Stimulated activated CD4-positive, alpha-beta T cell treated with anti-CD3 and anti-CD28 coated beads, Interleukin-4, amount 100 ng/mL, for 48 hours (primary cell): ENCODE data around the gene RGS6.
A peak's percentile ranks its signal among the peaks of the same experiment; 100 is the strongest.

Experiments
- DNase-seq, 2 donors: peaks; one replicate each; pipeline ENCODE4 v3.0.0-alpha.2; 2020; ENCODE audit warnings: low read depth in 2 of 2

RGS6 gene

GRCh38 chr14:72402377-72402772, 470.1 kb downstream of the RGS6 start:
- no peak for DNase-seq

- DNase-seq = no peak
Observed at GRCh38 chr14:72404106-72404774, 472.0 kb downstream of the RGS6 start.

- no peak for DNase-seq
Observed at GRCh38 chr14:72404998-72405397, 472.8 kb downstream of the RGS6 start.

- DNase-seq = no peak
Observed at GRCh38 chr14:72408020-72408419, 475.8 kb downstream of the RGS6 start.

- no peak for DNase-seq
Observed at GRCh38 chr14:72409047-72409446, 476.8 kb downstream of the RGS6 start.

- no peak for DNase-seq
Observed at GRCh38 chr14:72416081-72416849, 484.0 kb downstream of the RGS6 start.

- DNase-seq = no peak
Observed at GRCh38 chr14:72416892-72417291, 484.7 kb downstream of the RGS6 start.

GRCh38 chr14:72418806-72419205, 486.6 kb downstream of the RGS6 start:
- no peak for DNase-seq

GRCh38 chr14:72419226-72419775, 487.1 kb downstream of the RGS6 start:
- no peak for DNase-seq

GRCh38 chr14:72420749-72421474, 488.7 kb downstream of the RGS6 start:
- peak; percentile 54 to 85 for DNase-seq

- DNase-seq = no peak
Observed at GRCh38 chr14:72423957-72424356, 491.7 kb downstream of the RGS6 start.

GRCh38 chr14:72430457-72430856, 498.2 kb downstream of the RGS6 start:
- no peak for DNase-seq

- DNase-seq = no peak
Observed at GRCh38 chr14:72432748-72433147, 500.5 kb downstream of the RGS6 start.

GRCh38 chr14:72433511-72433910, 501.3 kb downstream of the RGS6 start:
- no peak for DNase-seq

- no peak for DNase-seq
Observed at GRCh38 chr14:72434856-72435255, 502.6 kb downstream of the RGS6 start.

GRCh38 chr14:72439707-72440106, 507.5 kb downstream of the RGS6 start:
- DNase-seq = no peak

GRCh38 chr14:72443256-72443655, 511.0 kb downstream of the RGS6 start:
- DNase-seq = no peak

GRCh38 chr14:72443991-72444441, 511.8 kb downstream of the RGS6 start:
- peak in 1 of 2 donors; percentile 23 for DNase-seq

GRCh38 chr14:72444701-72445100, 512.5 kb downstream of the RGS6 start:
- no peak for DNase-seq

GRCh38 chr14:72448212-72448611, 516.0 kb downstream of the RGS6 start:
- no peak for DNase-seq

GRCh38 chr14:72450473-72451044, 518.3 kb downstream of the RGS6 start:
- DNase-seq = no peak
